HepG2 (cell line): ENCODE measurements around the gene CCDC82. TPM values are rescaled to one million over a fixed set of nuclear protein-coding genes. Genes with fewer than 3 reads are reported as not detected.

Experiments
- ATAC-seq: fragments of 200-7000 bp; cut with Tn5 transposase; 3 replicates; pipeline ENCODE4 v1.9.1; 2020; ENCODE audit warnings: mild to moderate bottlenecking, moderate library complexity
- BruUV-seq: library from RNA; stranded (reverse); fragments of 400-500 nt; replicated peaks from 2 replicates; lab custom pipeline; 2021; lab: Mats Ljungman, UMichigan
- CTCF ChIA-PET: fragments of 300-600 bp; formaldehyde crosslinking; extraction: SDS; loops from one replicate; lab custom pipeline; 2021; ENCODE audit warnings: low total read pairs, inconsistent platforms, low intra/inter-chr PET ratio; lab: Yijun Ruan, JAX
- POLR2A ChIA-PET: fragments of 350-600 bp; sonication (Branson Sonifier 250); formaldehyde crosslinking; loops from one replicate; lab custom pipeline; 2020; ENCODE audit warnings: antibody characterized with exemption, inconsistent platforms; lab: Yijun Ruan, JAX
- DNase-seq: peaks from one replicate; pipeline ENCODE4 v3.0.0-alpha.2; 2015; ENCODE audit warnings: low spot score
- FAIRE-seq: peaks from 3 replicates; lab custom pipeline; 2011; peaks lifted over from hg19 to GRCh38; lab: Jason Lieb, UNC
- H2AFZ ChIP-seq: one replicate; pipeline ENCODE4 v1.6.1; 2011; ENCODE audit warnings: low read length, inconsistent platforms
- H3K27ac ChIP-seq: fragments of 300-600 bp; 3 replicates; pipeline ENCODE4 v1.8.0; 2011; ENCODE audit warnings: mixed run types, mild to moderate bottlenecking, mixed read lengths, low read length, inconsistent platforms; ENCODE audit not compliant: insufficient read depth; ENCODE audit errors: extremely low read length
- H3K27me3 ChIP-seq, 2 experiments: fragments of 200-600 bp in 1 of 2; 2 replicates in 1 of 2; 3 replicates in 1 of 2; pipeline versions ENCODE4 v1.6.0 to v1.8.0; 2011; ENCODE audit warnings: low read length in 2 of 2, mild to moderate bottlenecking in 2 of 2, moderate library complexity in 2 of 2, inconsistent platforms in 1 of 2; ENCODE audit not compliant: insufficient read depth in 2 of 2, control insufficient read depth in 1 of 2
- H3K36me3 ChIP-seq, 2 experiments: fragments of 200-600 bp in 1 of 2; replicated peaks in 1 of 2; 2 replicates in 1 of 2; 3 replicates in 1 of 2; pipeline versions ENCODE4 v1.5.1 to v1.8.0; 2011; ENCODE audit warnings: low read length in 2 of 2, inconsistent platforms in 1 of 2; ENCODE audit not compliant: insufficient read depth in 2 of 2, control insufficient read depth in 1 of 2
- H3K4me1 ChIP-seq: 2 replicates; pipeline ENCODE4 v1.5.1; 2012; ENCODE audit warnings: low read length, inconsistent platforms; ENCODE audit not compliant: insufficient read depth
- H3K4me2 ChIP-seq: 2 replicates; pipeline ENCODE4 v1.6.0; 2011; ENCODE audit warnings: low read depth, low read length, inconsistent platforms
- H3K4me3 ChIP-seq, 3 experiments: fragments of 200-600 bp in 1 of 3; sonication (generic), shearing (Covaris generic) in 1 of 3; replicated peaks in 1 of 3; 2 replicates each; pipeline ENCODE4 v1.5.1; 2011 to 2016; ENCODE audit warnings: low read length in 3 of 3, inconsistent platforms in 2 of 3, low read depth in 2 of 3, mild to moderate bottlenecking in 2 of 3, control low read depth in 1 of 3, mixed read lengths in 1 of 3; ENCODE audit not compliant: insufficient read depth in 1 of 3
- H3K79me2 ChIP-seq: one replicate; pipeline ENCODE4 v1.6.1; 2011; ENCODE audit warnings: low read length, inconsistent platforms; ENCODE audit not compliant: insufficient read depth
- H3K9ac ChIP-seq: 2 replicates; pipeline ENCODE4 v1.6.0; 2011; ENCODE audit warnings: mild to moderate bottlenecking, low read depth, low read length, inconsistent platforms; ENCODE audit not compliant: insufficient read depth
- H3K9me3 ChIP-seq: 2 replicates; pipeline ENCODE4 v1.5.1; 2012; ENCODE audit warnings: mild to moderate bottlenecking, low read length
- H4K20me1 ChIP-seq: 2 replicates; pipeline ENCODE4 v1.6.0; 2011; ENCODE audit warnings: inconsistent platforms, mild to moderate bottlenecking, low read length, moderate library complexity; ENCODE audit not compliant: insufficient read depth
- DRAP1 ChIP-seq: IDR thresholded peaks from 2 replicates; pipeline ENCODE4 v1.6.1; 2016; ENCODE audit warnings: missing genetic modification reagents, missing compliant biosample characterization
- E2F2 ChIP-seq: sonication (generic); formaldehyde crosslinking; IDR thresholded peaks from 2 replicates; pipeline ENCODE4 v1.4.0; 2020; ENCODE audit warnings: missing genetic modification reagents, borderline replicate concordance
- EED ChIP-seq: sonication (generic); formaldehyde crosslinking; IDR thresholded peaks from 2 replicates; pipeline ENCODE4 v1.5.0; 2020; ENCODE audit warnings: mild to moderate bottlenecking, missing genetic modification reagents
- FOSL1 ChIP-seq: sonication (generic); formaldehyde crosslinking; IDR thresholded peaks from 2 replicates; pipeline ENCODE4 v1.9.0; 2021; ENCODE audit warnings: missing genetic modification reagents, borderline replicate concordance
- GPBP1L1 ChIP-seq: sonication (generic); formaldehyde crosslinking; IDR thresholded peaks from 2 replicates; pipeline ENCODE4 v1.5.0; 2020; ENCODE audit warnings: mild to moderate bottlenecking, missing genetic modification reagents
- HDAC1 ChIP-seq: sonication (generic); formaldehyde crosslinking; IDR thresholded peaks from 2 replicates; pipeline ENCODE4 v1.5.1; 2020; ENCODE audit warnings: mild to moderate bottlenecking, missing genetic modification reagents
- HOMEZ ChIP-seq: IDR thresholded peaks from 2 replicates; pipeline ENCODE4 v1.6.1; 2016; ENCODE audit warnings: low read depth
- MAX ChIP-seq: IDR thresholded peaks from 2 replicates; pipeline ENCODE4 v1.6.1; 2012; ENCODE audit warnings: inconsistent platforms
- MIER2 ChIP-seq: IDR thresholded peaks from 2 replicates; pipeline ENCODE4 v1.6.1; 2016; ENCODE audit warnings: missing biosample characterization, missing genetic modification reagents
- NFE2 ChIP-seq: sonication (generic); formaldehyde crosslinking; IDR thresholded peaks from 2 replicates; pipeline ENCODE4 v1.4.0; 2020; ENCODE audit warnings: missing genetic modification reagents
- NPAS2 ChIP-seq: sonication (generic); formaldehyde crosslinking; IDR thresholded peaks from 2 replicates; pipeline ENCODE4 v1.8.0; 2022; ENCODE audit warnings: mild to moderate bottlenecking, missing genetic modification reagents, borderline replicate concordance
- POLR2G ChIP-seq: fragments of 200-400 bp; formaldehyde crosslinking; IDR thresholded peaks from 2 replicates; pipeline ENCODE4 v1.6.1; 2018; ENCODE audit warnings: mild to moderate bottlenecking, low read depth, low read length, moderate library complexity
- TAF1 ChIP-seq: sonication (generic); formaldehyde crosslinking; IDR thresholded peaks from 2 replicates; pipeline ENCODE4 v1.4.0; 2020; ENCODE audit warnings: missing genetic modification reagents
- TCF7L2 ChIP-seq: IDR thresholded peaks from 2 replicates; pipeline ENCODE4 v1.6.1; 2011; ENCODE audit warnings: mild to moderate bottlenecking, low read depth, low read length, moderate library complexity
- ZIK1 ChIP-seq: sonication (generic); formaldehyde crosslinking; IDR thresholded peaks from 2 replicates; pipeline ENCODE4 v1.5.0; 2020; ENCODE audit warnings: mild to moderate bottlenecking, low read depth, missing genetic modification reagents, borderline replicate concordance
- ZNF224 ChIP-seq: sonication (generic); formaldehyde crosslinking; IDR thresholded peaks from 2 replicates; pipeline ENCODE4 v1.5.0; 2020; ENCODE audit warnings: mild to moderate bottlenecking, missing genetic modification reagents
- ZNF451 ChIP-seq: sonication (generic); formaldehyde crosslinking; IDR thresholded peaks from 2 replicates; pipeline ENCODE4 v1.5.0; 2020; ENCODE audit warnings: mild to moderate bottlenecking, missing genetic modification reagents
- ZNF484 ChIP-seq: sonication (generic); formaldehyde crosslinking; IDR thresholded peaks from 2 replicates; pipeline ENCODE4 v1.5.1; 2020; ENCODE audit warnings: mild to moderate bottlenecking, low read depth, missing genetic modification reagents, borderline replicate concordance
- ZSCAN29 ChIP-seq: sonication (generic); formaldehyde crosslinking; conservative IDR thresholded peaks from 2 replicates; pipeline ENCODE4 v1.4.0; 2020; ENCODE audit warnings: mild to moderate bottlenecking, missing genetic modification reagents
- WGBS: methylation state at CpG from one replicate; pipeline ENCODE4 v1.1.6; 2017; ENCODE audit warnings: low lambda C conversion rate; 5-methylcytosine and 5-hydroxymethylcytosine counted together
- in situ Hi-C: cut with HindIII; loops from 2 replicates; pipeline ENCODE4 v1.10.0; 2017; ENCODE audit warnings: low pct_unique_long_range_greater_than_20kb; ENCODE audit not compliant: extremely low pct_ligation_motif_present
- intact Hi-C: fragments of 100-400 bp; cut with micrococcal nuclease; formaldehyde crosslinking; loops from one replicate; pipeline ENCODE4 v1.10.0; 2022; ENCODE audit not compliant: unreplicated experiment
- polyA plus RNA-seq, 8 experiments: library from polyadenylated mRNA; depleted of rRNA in 3 of 8; stranded (reverse) in 7 of 8; unstranded in 1 of 8; fragments of >200 nt; fragmentation: Illumina TruSeq in 4 of 8; extraction: Trizol in 4 of 8; gene quantifications; 2 replicates each; pipeline versions ENCODE4 v1.2.1 to v1.2.3, GENCODE V29; 2011 to 2016; ENCODE audit warnings: low read depth in 4 of 8, missing spikeins in 1 of 8, mixed read lengths in 1 of 8; ENCODE audit not compliant: insufficient read depth in 1 of 8
- total RNA-seq, 5 experiments: library from RNA; depleted of rRNA; stranded (reverse); fragments of >200 nt; fragmentation: Illumina TruSeq; extraction: Trizol; gene quantifications; 2 replicates each; pipeline ENCODE4 v1.2.3, GENCODE V29; 2016; ENCODE audit warnings: low read depth in 1 of 5

The CCDC82 gene
- total and polyA plus RNA-seq, 2 of the 13 experiments (the other 11 are each of a cell fraction or from before 2014, with no cell fraction given), result 19.7 to 25.7 TPM

- no peak for FAIRE-seq
- peaks cover 48% of the 10 kb centered on the region for H3K4me1 ChIP-seq
- WGBS, result 94% methylated on average over 7 of the region's 7 CpGs
- DNase-seq, result no peak
- no peak overlapping the region for H3K4me2 ChIP-seq
- no peak for ATAC-seq
- CTCF ChIA-PET, result no interaction called here
- H2AFZ ChIP-seq, result no peak overlapping the region
- H3K9ac ChIP-seq, result no peak overlapping the region
- no peak overlapping the region for H3K27ac ChIP-seq
- no peaks in the 10 kb centered on the region for H3K9me3 ChIP-seq
- TF ChIP-seq HDAC1 (CRISPR knock-in tag), result no peak
- no peak for TF ChIP-seq ZNF224 (CRISPR knock-in tag)
- no peak for TF ChIP-seq TAF1 (CRISPR knock-in tag)
- no peak for TF ChIP-seq E2F2
- no peak for TF ChIP-seq EED (CRISPR knock-in tag)
- no peak for TF ChIP-seq NFE2
- no peak for TF ChIP-seq POLR2G
- TF ChIP-seq DRAP1 (CRISPR knock-in tag), result no peak
- no peak for TF ChIP-seq ZSCAN29 (CRISPR knock-in tag)
- TF ChIP-seq HOMEZ (CRISPR knock-in tag), result no peak
- TF ChIP-seq ZIK1 (CRISPR knock-in tag), result no peak
- no peak for TF ChIP-seq MIER2 (CRISPR knock-in tag)
- TF ChIP-seq ZNF451 (CRISPR knock-in tag), result no peak
- TF ChIP-seq MAX, result no peak
- no peak for TF ChIP-seq FOSL1
- TF ChIP-seq NPAS2 (CRISPR knock-in tag), result no peak
- TF ChIP-seq TCF7L2, result no peak
- TF ChIP-seq GPBP1L1 (CRISPR knock-in tag), result no peak
- TF ChIP-seq ZNF484, result no peak
- BruUV-seq, result no TSS peak
- in situ Hi-C loops, result no loop called here
- POLR2A ChIA-PET, result no interaction called here
- intact Hi-C loops, result no loop called here
- H3K4me3 ChIP-seq, result no peak overlapping the region
- peaks cover 73% of the 10 kb centered on the region for H3K79me2 ChIP-seq
- no peaks in the 10 kb centered on the region for H3K27me3 ChIP-seq
- peaks cover 23% of the 10 kb centered on the region; the same call in 1 of the 2 replicates for H4K20me1 ChIP-seq
- H3K36me3 ChIP-seq, result peaks cover 1 to 16% of the 10 kb centered on the region in 2 experiments; a peak in 4 of 5 replicates
Observed at GRCh38 chr11:96326959-96327358, 62.8 kb downstream of the CCDC82 start.
